HUDEP-2 (cell line): ENCODE results near the gene COL18A1.
"Not testable (repeated sequence)": the region's sequence is repeated elsewhere in the genome, so short reads cannot be mapped to it uniquely, and the experiment has no call there.

Source experiments
- DNase-seq, 76 experiments: peaks; one replicate each; lab custom pipeline; 2025; ENCODE audit not compliant: unreplicated experiment in 76 of 76; lab: John Stamatoyannopoulos, UW

COL18A1 gene

GRCh38 chr21:45501081-45502005, 96.4 kb downstream of the COL18A1 start:
- peak in 1 of 76 experiments; percentile 20 for DNase-seq

GRCh38 chr21:45502006-45502345, 97.0 kb downstream of the COL18A1 start:
- DNase-seq: no peak

GRCh38 chr21:45502600-45502999, 97.6 kb downstream of the COL18A1 start:
- no peak for DNase-seq

- not testable (repeated sequence) for DNase-seq
These were observed 98.3 kb downstream of the COL18A1 start for GRCh38 chr21:45503226-45503625.

- DNase-seq: no peak
These were observed 99.1 kb downstream of the COL18A1 start for GRCh38 chr21:45504021-45504515.

GRCh38 chr21:45504516-45505415, 99.8 kb downstream of the COL18A1 start:
- no peak for DNase-seq

GRCh38 chr21:45505416-45506021, 100.6 kb downstream of the COL18A1 start:
- no peak for DNase-seq

- no peak for DNase-seq
These were observed 101.4 kb downstream of the COL18A1 start for GRCh38 chr21:45506241-45506817.

- no peak for DNase-seq
These were observed 102.0 kb downstream of the COL18A1 start for GRCh38 chr21:45506836-45507522.

- DNase-seq: no peak
These were observed 102.5 kb downstream of the COL18A1 start for GRCh38 chr21:45507523-45507875.

GRCh38 chr21:45507888-45508508, 103.0 kb downstream of the COL18A1 start:
- DNase-seq: no peak

- DNase-seq: no peak
These were observed 103.9 kb downstream of the COL18A1 start for GRCh38 chr21:45508607-45509565.

GRCh38 chr21:45509566-45510465, 104.9 kb downstream of the COL18A1 start:
- DNase-seq: no peak

- DNase-seq: no peak
These were observed 105.5 kb downstream of the COL18A1 start for GRCh38 chr21:45510466-45510955.

GRCh38 chr21:45511007-45511406, 106.0 kb downstream of the COL18A1 start:
- DNase-seq: no peak

GRCh38 chr21:45511661-45512431, 106.9 kb downstream of the COL18A1 start:
- DNase-seq: no peak

- no peak for DNase-seq
These were observed 107.6 kb downstream of the COL18A1 start for GRCh38 chr21:45512626-45513002.
